Activated naive CD4-positive, alpha-beta T cell treated with anti-CD3 and anti-CD28 coated beads, Interleukin-2, amount 50 U/mL, for 72 hours (primary cell): Measurements from ENCODE around the gene COL4A4. TPM values are rescaled to one million over a fixed set of nuclear protein-coding genes. Genes with fewer than 3 reads are reported as not detected.
"Not testable (repeated sequence)": the region's sequence is repeated elsewhere in the genome, so short reads cannot be mapped to it uniquely, and the experiment has no call there.

ENCODE experiments used
- ATAC-seq, 2 donors: fragments of 150-1000 bp; cut with Tn5 transposase; 2 replicates each; pipeline ENCODE4 v1.10.0; 2021; ENCODE audit warnings: mild to moderate bottlenecking in 2 of 2, moderate library complexity in 2 of 2
- DNase-seq, 2 donors: peaks; one replicate each; pipeline ENCODE4 v3.0.0; 2021 to 2022; ENCODE audit warnings: low spot score in 2 of 2
- H3K27ac Mint-ChIP-seq, 2 donors: one replicate each; pipeline ENCODE4 v1.8.0; 2022; ENCODE audit warnings: mild to moderate bottlenecking in 2 of 2, mixed read lengths in 2 of 2
- H3K36me3 Mint-ChIP-seq, 2 donors: one replicate each; pipeline ENCODE4 v1.8.0; 2022; ENCODE audit warnings: mixed read lengths in 2 of 2
- H3K9me3 Mint-ChIP-seq, 2 donors: one replicate each; pipeline ENCODE4 v1.8.0; 2022; ENCODE audit warnings: mixed read lengths in 2 of 2
- total RNA-seq, 2 donors: library from RNA; stranded (reverse); gene quantifications; one replicate each; pipeline ENCODE4 v1.2.3, GENCODE V29; 2022

Gene COL4A4
- total RNA-seq, 2 donors from 2014 or later: not detected

DNA sequence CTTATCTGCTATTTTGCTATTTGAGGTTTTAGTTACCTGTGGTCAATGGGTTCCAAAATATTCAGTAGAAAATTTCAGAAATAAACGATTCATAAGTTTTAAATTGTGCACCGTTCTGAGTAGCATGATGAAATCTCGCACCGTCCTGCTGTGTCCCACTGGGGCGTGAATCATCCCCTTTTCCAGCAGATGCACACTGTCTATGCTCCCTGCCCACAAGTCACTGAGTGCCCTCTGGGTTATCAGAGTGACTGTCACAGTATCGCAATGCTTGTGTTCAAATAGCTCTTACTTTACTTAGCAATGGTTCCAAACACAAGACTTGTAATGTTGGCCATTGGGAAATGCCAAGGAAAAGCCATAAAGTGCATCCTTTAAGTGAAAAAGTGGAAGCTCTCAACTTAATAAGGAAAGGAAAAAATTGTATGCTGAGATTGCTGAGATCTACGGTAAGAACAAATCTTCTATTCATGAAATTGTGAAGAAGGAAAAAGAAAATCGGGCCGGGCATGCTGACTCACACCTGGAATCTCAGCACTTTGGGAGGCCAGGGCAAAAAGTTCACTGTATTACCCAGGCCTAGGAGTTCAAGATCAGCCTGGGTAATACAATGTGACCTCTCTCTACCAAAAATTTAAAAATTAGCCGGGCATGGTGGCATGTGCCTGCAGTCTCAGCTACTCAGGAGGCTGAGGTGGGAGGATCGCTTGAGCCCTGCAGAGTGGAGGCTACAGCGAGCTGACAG is 13.8 kb upstream of the COL4A4 start:
- Mint-ChIP-seq H3K9me3 (no peaks in the 10 kb centered on the region), H3K27ac (no peak overlapping the region), H3K36me3 (no peaks in the 10 kb centered on the region)
- ATAC-seq: no peak
- DNase-seq: no peak

DNA sequence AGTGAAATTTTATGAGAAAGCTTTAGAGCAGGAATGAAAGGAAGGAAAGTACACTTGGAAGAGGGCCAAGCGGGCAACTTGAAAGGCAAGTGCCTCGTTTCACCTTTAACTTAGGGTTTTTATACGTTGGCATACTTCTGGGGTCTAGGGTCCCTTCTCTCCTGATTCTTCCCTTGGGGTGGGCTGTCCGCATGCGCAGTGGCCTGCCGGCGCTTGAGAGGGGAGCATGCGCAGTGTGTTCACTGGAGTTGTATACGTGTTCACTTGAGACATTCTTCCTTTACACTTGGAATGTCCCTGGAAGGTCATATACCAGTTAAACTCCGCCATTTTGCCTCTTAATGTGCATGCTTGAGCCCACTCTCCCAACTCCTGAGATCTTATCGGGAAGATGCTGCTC is 7.8 kb upstream of the COL4A4 start:
- H3K27ac Mint-ChIP-seq, ATAC-seq, H3K36me3 Mint-ChIP-seq, DNase-seq, H3K9me3 Mint-ChIP-seq: not testable (repeated sequence)

DNA sequence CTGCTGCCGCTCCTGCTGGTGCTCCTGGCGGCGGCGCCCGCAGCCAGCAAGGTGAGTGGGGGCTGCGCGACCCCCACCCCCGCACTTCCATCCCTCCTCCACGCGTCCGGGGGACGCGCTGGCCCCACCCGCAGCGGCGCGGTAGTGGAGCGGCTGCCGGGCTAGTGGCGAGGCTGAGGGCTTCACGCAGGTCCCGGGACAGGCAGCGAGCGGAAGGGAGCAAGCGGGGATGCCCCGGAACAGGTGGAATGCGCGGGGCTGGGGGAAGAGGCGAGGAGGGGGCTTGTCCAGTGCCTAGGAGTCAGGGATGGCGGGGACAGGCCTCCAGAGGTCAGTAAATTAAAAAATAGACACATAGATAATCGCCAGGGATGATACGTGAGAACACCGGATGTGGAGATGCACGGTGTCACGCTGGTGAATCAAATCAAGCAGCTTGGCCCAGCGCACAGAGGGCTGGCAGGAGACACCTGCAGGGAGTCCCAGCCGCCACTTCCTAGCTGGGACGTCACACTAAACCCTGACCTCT is 822 bp upstream of the COL4A4 start:
- DNase-seq (peak in 1 of 2 donors; percentile 22), ATAC-seq (peak; percentile 68 to 84)
- Mint-ChIP-seq H3K27ac (no peak overlapping the region), H3K9me3 (peaks cover 4 to 6% of the 10 kb centered on the region in 2 donors), H3K36me3 (peaks cover 0 to 12% of the 10 kb centered on the region in 2 donors)

DNA sequence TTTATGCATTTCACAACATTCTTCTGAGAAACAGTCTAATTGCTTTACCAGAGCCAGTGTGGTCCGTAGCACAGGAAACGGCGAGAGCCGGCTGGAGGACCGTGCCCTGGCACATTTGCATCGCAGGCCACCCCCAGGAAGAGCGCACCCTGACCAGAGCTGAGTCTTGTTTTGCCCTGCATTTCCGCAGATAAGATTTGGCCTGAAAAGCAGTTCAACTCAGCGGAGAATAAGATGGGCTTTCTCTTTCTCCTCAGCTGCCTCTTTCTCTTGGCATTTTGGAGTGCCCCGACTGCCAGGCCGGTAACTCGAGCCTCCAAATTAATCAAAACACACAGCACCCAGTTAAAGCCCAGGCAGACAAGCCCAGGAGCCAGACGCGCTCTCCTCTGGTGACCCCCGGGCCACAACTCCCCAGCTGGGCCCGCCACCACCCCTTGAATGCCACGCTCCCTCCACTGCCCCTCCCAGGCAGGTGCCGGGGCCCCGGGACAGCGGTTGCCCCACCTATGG is 464 bp downstream of the COL4A4 start:
- peaks cover 6 to 7% of the 10 kb centered on the region in 2 donors for H3K9me3 Mint-ChIP-seq
- ATAC-seq: no peak

DNA sequence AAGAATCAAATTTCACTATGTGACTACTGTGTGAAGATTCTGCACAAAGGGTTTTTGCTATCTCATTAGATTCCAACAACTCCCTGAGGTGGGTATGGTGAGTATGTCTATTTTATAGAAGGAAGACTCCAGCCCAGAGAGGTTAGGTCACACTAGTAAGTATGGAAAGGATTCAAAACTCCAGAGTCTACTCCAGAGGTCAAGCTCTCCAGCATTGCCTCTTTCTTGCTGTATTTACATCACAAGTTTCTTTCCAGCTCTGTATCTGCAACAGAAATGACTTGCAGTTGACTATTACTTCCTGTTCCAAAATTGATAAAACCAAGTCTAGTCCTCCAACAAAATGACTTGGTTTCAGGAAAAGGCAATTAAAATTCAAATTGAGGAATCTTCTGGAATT is 2.1 kb downstream of the COL4A4 start:
- DNase-seq: no peak
- Mint-ChIP-seq H3K36me3 (peaks cover 0 to 15% of the 10 kb centered on the region in 2 donors), H3K9me3 (peaks cover 6 to 7% of the 10 kb centered on the region in 2 donors), H3K27ac (no peak overlapping the region)
- no peak for ATAC-seq

More for the DNA sequence above, 464 bp downstream of the COL4A4 start:
- no peak overlapping the region for H3K27ac Mint-ChIP-seq
- DNase-seq: no peak
- peaks cover 0 to 15% of the 10 kb centered on the region in 2 donors for H3K36me3 Mint-ChIP-seq

DNA sequence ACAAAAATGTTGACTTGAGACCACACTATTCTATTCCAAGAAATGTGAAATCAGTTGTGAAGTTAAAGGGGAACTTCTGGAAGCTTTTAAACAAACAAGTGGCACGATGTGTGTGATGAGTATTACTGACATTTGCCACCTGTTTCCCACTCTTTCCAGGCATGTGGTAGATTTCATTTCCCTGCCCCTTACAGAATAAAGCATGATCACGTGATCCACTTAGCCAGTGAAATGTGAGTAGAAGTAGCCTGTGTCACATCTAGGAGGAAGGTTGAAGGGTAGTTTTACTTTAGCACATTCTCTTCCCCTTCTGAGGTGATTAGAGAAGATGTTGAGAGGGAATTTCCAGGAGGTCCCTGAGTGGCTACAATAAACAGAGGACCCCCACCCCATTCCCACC is 3.8 kb downstream of the COL4A4 start:
- peaks cover 0 to 10% of the 10 kb centered on the region in 2 donors for H3K36me3 Mint-ChIP-seq
- DNase-seq: no peak
- no peak for ATAC-seq
- H3K27ac Mint-ChIP-seq: no peak overlapping the region
- peaks cover 6 to 7% of the 10 kb centered on the region in 2 donors for H3K9me3 Mint-ChIP-seq

DNA sequence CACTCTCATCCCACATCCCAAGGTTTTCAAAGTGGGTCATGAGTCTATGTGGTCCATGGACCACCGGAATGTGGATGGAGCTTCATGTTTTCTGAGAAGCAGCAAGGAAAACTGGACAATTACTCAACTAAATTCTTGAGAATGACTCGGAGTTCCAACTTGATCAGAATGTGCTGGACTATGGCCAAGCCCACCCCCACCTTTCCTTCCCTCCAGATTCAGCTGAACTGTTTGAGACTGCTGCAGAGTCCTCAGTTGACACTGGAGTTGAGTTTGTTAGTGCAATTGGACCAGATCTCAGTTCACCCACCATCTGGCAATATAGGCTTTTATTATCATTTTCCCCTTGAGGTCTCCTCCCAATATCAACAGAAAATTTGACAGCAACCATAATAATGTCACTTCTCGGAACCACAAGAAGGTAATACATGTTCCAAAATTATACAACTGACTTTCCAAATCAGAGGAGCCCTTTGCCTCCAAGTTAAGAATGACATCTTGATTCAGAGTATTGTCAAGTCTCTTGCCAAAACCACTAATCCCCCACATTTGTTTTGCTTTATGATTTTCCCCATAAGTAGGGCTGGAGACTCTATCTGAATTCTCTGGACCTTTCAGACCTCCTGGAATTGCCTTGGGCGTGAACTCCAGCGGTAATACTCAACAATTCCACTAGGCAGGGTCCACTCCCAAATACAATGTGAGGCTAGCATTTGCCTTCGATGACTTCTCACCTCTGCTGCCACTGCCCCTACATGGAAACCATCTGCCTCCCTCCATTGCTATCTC is 8.8 kb downstream of the COL4A4 start:
- Mint-ChIP-seq H3K27ac (no peak overlapping the region), H3K9me3 (peaks cover 0 to 7% of the 10 kb centered on the region in 2 donors), H3K36me3 (peaks cover 0 to 4% of the 10 kb centered on the region in 2 donors)
- ATAC-seq (no peak), DNase-seq (no peak)

DNA sequence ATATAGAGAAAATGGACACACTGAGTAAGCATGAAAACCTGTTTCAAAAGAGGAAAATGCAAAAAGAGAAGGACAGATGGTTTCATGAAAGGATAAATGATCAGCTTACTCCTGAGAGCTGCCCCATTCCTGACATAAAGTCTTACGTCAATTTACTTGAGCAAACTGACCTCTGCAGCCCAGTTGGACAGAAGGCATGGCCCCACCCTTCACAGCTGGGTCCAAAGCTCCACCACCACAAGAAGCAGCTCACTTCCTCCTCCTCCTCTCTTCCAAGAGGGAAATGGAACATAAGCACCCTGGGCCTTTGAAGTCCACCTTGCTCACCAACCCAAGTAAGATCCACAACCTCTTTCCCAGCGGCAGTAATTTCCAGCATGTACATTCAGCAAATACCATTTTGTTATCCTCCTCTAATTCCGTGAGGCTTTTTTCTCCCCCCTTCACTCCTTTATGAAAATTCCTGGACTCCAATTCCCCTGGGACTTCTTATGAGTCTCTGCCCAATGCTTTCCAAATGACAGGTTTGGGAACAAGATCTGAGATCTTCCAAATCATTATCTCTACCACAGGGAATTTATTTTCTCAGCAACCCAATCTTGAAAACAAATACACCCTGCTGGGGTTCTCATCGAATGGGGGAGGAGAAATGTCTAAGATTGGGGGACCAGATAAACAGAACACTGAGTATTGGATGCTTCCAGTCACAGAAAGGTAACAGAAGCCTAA is 10.1 kb downstream of the COL4A4 start:
- Mint-ChIP-seq H3K9me3 (no peaks in the 10 kb centered on the region), H3K27ac (no peak overlapping the region), H3K36me3 (no peaks in the 10 kb centered on the region)
- ATAC-seq: no peak
- no peak for DNase-seq

DNA sequence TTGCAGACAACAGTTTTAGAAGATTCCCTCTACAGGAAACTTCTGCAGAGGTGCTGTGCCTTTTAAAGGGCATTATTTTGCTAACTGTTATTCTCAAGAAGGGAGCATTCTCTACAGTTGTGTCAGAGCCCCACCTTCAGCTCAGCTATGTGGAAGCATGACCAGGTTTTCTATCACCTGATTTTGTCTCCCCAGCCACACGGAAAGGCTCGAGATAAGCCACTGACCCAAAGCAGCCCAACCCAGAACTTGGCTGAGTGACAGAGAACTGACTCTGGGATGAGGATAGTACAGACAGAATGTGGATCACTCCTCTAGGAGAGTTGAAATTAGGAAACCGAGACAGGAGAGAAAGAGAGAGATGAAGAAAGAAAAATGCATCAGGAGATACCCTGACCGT is 10.7 kb downstream of the COL4A4 start:
- no peaks in the 10 kb centered on the region for H3K36me3 Mint-ChIP-seq

DNA sequence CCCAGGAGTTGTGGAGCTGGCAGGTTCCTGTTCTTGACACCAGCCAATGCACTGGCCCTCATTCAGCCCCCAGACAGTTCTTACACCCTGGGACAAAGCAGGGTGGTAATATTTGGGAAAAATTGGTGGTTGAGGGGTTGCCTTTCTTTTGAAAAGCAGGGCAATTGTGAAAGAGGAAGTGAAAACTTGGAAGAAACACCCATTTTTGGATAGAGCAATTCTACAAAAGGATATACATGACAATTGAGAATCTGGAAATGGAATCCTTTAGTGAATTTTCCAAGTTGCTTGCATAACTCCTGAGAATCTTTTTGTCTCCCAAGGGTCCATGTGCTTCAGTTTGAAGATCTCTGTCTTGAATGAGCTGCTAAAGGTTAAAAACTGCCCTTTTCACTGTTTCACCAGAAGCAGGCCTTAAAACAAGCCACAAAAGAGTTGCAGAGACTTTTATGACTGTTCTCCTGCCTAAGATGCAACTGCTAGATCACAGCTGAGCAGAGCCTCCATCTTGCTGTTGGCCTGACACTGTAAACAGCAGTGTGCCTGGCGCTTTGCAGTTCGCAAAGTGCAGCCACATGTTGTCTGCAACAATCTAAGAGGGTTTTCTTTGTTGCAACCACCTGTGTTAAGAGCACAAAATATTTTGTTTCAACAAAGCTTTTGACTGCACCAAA is 11.8 kb downstream of the COL4A4 start:
- Mint-ChIP-seq H3K27ac (no peak overlapping the region), H3K9me3 (peaks cover 0 to 4% of the 10 kb centered on the region in 2 donors), H3K36me3 (no peaks in the 10 kb centered on the region)
- ATAC-seq: no peak
- DNase-seq: no peak

More for the DNA sequence above, 10.7 kb downstream of the COL4A4 start:
- DNase-seq (no peak), ATAC-seq (no peak)
- no peak overlapping the region for H3K27ac Mint-ChIP-seq
- H3K9me3 Mint-ChIP-seq: peaks cover 0 to under 1% of the 10 kb centered on the region in 2 donors

DNA sequence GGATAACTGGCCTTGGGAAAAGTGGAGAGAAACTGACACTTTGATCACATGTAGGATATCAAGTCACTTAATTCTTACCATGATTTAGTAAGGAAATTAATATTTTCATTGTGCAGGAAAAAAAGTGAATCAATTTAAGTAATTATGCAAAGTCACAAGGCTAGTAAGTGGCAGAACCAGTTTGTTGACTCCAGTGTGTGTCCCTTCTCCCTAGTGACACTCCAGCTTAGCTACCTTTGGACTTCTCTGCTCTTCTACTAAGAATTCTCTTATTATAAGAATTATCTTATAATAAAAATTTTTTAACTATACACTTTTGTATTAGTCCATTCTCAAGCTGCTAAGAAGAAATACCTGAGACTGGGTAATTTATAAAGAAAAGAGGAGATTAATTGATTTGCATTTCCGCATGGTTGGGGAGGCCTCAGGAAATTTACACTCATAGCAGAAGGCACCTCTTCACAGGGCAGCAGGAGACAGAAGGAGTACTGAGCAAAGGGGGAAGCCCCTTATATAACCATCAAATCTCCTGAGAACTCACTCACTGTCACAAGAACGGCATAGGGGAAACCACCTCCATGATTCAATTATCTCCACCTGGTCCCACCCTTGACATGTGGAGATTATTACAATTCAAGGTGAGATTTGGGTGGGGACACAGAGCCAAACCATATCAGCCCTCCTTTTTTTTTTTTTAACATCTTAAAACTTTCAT is 13.6 kb downstream of the COL4A4 start:
- ATAC-seq (peak in 1 of 2 donors; percentile 64), DNase-seq (no peak)
- H3K36me3 Mint-ChIP-seq: no peaks in the 10 kb centered on the region
- H3K27ac Mint-ChIP-seq: no peak overlapping the region
- H3K9me3 Mint-ChIP-seq: peaks cover 0 to 4% of the 10 kb centered on the region in 2 donors

DNA sequence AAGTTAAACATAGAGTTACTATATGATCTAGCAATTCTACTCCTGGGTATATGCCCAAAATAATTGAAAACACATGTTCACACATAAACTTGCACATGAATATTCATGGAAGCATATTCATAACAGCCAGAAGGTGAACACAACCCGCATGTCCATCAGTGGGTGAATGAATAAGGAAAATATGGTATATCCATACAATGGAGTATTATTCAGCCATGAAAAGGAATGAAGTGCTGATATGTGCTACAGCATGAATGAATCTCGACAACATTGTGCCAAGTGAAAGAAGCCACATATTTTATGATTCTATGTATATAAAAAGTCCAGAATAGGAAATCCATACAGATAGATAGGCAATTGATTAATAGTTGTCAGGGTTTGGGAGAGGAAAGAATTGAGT is 15.9 kb downstream of the COL4A4 start:
- no peak overlapping the region for H3K27ac Mint-ChIP-seq
- peaks cover 0 to 4% of the 10 kb centered on the region in 2 donors for H3K9me3 Mint-ChIP-seq
- DNase-seq (no peak), ATAC-seq (no peak)
- no peaks in the 10 kb centered on the region for H3K36me3 Mint-ChIP-seq

DNA sequence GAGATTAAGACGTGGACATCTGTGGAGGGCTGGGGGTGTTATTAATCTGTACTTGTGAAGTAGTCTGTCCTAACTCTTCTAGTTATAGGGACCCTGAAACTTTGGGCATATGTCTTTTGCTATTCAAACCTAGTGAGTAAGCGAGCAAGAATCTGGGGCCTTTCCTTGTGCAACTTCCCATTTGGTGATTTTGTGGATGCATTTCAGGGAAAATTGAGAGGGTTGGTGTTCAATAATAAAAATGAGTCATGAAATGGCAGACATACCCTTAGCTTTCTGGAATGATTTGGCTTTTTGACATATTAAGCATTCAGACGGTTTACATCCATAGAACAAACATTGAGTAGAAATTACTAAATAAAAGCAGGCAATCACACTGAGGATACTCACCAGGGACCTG is 17.0 kb downstream of the COL4A4 start:
- no peak overlapping the region for H3K27ac Mint-ChIP-seq
- DNase-seq (no peak), ATAC-seq (no peak)
- H3K36me3 Mint-ChIP-seq: no peaks in the 10 kb centered on the region
- H3K9me3 Mint-ChIP-seq: peaks cover 0 to 4% of the 10 kb centered on the region in 2 donors

DNA sequence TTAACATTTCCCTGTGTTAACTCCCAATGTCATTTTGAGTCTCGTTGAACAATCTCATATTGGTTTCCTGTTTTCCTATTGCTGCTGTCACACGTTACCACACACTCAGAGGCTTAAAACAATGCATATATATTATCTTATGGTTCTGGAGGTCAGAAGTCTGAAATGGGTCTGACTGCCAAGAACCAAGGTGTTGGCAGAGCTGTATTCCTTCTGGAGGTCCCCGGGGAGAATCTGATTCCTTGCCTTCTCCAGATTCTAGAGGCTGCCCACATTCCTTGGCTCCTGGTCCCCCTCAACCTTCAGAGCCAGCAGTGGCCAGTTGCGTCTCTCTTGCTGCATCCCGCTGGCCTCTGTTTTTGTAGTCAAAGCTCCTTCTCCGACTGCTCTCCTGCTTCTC is 17.5 kb downstream of the COL4A4 start:
- H3K36me3 Mint-ChIP-seq: no peaks in the 10 kb centered on the region
- no peak for DNase-seq
- ATAC-seq: no peak
- peaks cover 0 to 4% of the 10 kb centered on the region in 2 donors for H3K9me3 Mint-ChIP-seq
- no peak overlapping the region for H3K27ac Mint-ChIP-seq

DNA sequence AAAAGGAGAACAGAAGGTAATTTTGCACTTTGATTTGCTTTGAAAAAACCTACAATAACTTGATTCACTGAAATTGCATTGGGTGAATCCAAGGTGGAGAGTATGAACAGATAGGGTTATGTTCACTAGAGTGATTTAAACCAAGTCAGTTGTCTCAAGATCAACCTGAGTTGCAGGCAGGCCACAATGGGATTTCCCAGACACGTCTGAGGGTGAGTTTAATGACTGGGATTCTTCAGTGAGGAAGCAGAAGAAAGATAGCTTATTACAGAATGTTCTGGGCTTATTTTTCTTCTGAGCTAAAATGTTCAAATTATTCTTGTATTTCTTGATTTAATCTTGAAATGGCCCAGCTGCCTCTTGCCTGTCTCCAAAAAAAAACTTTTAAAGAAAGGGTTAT is 20.1 kb downstream of the COL4A4 start:
- no peak for ATAC-seq
- Mint-ChIP-seq H3K36me3 (no peaks in the 10 kb centered on the region), H3K9me3 (peaks cover 0 to 4% of the 10 kb centered on the region in 2 donors), H3K27ac (no peak overlapping the region)
- no peak for DNase-seq

DNA sequence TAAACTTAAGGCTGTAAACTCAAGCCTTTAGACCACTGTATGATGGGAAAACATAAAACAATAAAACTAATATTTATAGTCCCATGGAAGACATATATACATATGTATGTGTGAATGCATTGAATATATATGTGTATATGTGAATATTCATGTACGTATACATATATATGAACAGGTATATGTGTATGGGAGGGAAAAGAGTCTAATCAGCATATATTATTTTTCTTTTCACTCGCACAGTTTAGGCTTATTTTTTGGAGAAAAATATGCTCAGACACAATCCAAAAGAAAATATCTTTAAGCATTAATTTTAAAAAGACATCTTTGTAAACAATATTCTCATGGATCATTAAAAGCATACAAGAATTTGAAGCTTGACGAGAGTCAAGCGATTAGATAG is 22.7 kb downstream of the COL4A4 start:
- no peaks in the 10 kb centered on the region for H3K9me3 Mint-ChIP-seq
- no peaks in the 10 kb centered on the region for H3K36me3 Mint-ChIP-seq
- no peak for ATAC-seq
- no peak for DNase-seq
- no peak overlapping the region for H3K27ac Mint-ChIP-seq
